ENCODE results near the gene SRRM3. TPM values are rescaled to one million over a fixed set of nuclear protein-coding genes. Genes with fewer than 3 reads are reported as not detected.
"Not testable (repeated sequence)": the region's sequence is repeated elsewhere in the genome, so short reads cannot be mapped to it uniquely, and the experiment has no call there.

SRRM3 gene
- polyA plus RNA-seq, 2 donors, result 10.4 to 23.6 TPM

- Histone ChIP-seq H3K9me3 (ENCODE audit: control insufficient read depth in 2 of 2, insufficient read depth in 1 of 2, low read depth in 1 of 2, low read length in 1 of 2) (peaks cover 0 to 2% of the 10 kb centered on the region in 2 donors), H3K27ac (ENCODE audit: low read depth in 2 of 2, low read length in 1 of 2) (no peak overlapping the region), H3K4me1 (ENCODE audit: control insufficient read depth in 2 of 2, insufficient read depth in 2 of 2, low read length in 1 of 2) (peaks cover 0 to 3% of the 10 kb centered on the region in 2 donors), H3K27me3 (ENCODE audit: control insufficient read depth in 1 of 2, insufficient read depth in 2 of 2, low read length in 2 of 2) (peaks cover 2% of the 10 kb centered on the region in 2 donors), H3K4me3 (ENCODE audit: low read depth in 1 of 2, low read length in 2 of 2) (no peak overlapping the region), H3K36me3 (ENCODE audit: control insufficient read depth in 2 of 2, insufficient read depth in 2 of 2, low read length in 1 of 2) (no peaks in the 10 kb centered on the region)
- 37 to 39% methylated on average over 11 of the region's 11 CpGs for WGBS, 2 donors
These were observed 23.0 kb downstream of the SRRM3 start for GRCh38 chr7:76224695-76225094.

- peaks cover 2% of the 10 kb centered on the region in 2 donors for H3K27me3 ChIP-seq (ENCODE audit: control insufficient read depth in 1 of 2, insufficient read depth in 2 of 2, low read length in 2 of 2)
- H3K4me1 ChIP-seq (ENCODE audit: control insufficient read depth in 2 of 2, insufficient read depth in 2 of 2, low read length in 1 of 2), result peaks cover 0 to 2% of the 10 kb centered on the region in 2 donors
- no peak overlapping the region for H3K27ac ChIP-seq (ENCODE audit: low read depth in 2 of 2, low read length in 1 of 2)
- peaks cover 0 to 2% of the 10 kb centered on the region in 2 donors for H3K9me3 ChIP-seq (ENCODE audit: control insufficient read depth in 2 of 2, insufficient read depth in 1 of 2, low read depth in 1 of 2, low read length in 1 of 2)
- WGBS, 2 donors, result 12 to 13% methylated on average over 11 of the region's 11 CpGs
- H3K4me3 ChIP-seq (ENCODE audit: low read depth in 1 of 2, low read length in 2 of 2), result no peak overlapping the region
- no peaks in the 10 kb centered on the region for H3K36me3 ChIP-seq (ENCODE audit: control insufficient read depth in 2 of 2, insufficient read depth in 2 of 2, low read length in 1 of 2)
These were observed 23.7 kb downstream of the SRRM3 start for GRCh38 chr7:76225379-76225778.

GRCh38 chr7:76225951-76226350 lies 24.3 kb downstream of the SRRM3 start:
- Histone ChIP-seq H3K27me3 (ENCODE audit: control insufficient read depth in 1 of 2, insufficient read depth in 2 of 2, low read length in 2 of 2) (peaks cover 2% of the 10 kb centered on the region in 2 donors), H3K36me3 (ENCODE audit: control insufficient read depth in 2 of 2, insufficient read depth in 2 of 2, low read length in 1 of 2) (no peaks in the 10 kb centered on the region), H3K4me3 (ENCODE audit: low read depth in 1 of 2, low read length in 2 of 2) (no peak overlapping the region), H3K27ac (ENCODE audit: low read depth in 2 of 2, low read length in 1 of 2) (no peak overlapping the region), H3K9me3 (ENCODE audit: control insufficient read depth in 2 of 2, insufficient read depth in 1 of 2, low read depth in 1 of 2, low read length in 1 of 2) (peaks cover 0 to 2% of the 10 kb centered on the region in 2 donors), H3K4me1 (ENCODE audit: control insufficient read depth in 2 of 2, insufficient read depth in 2 of 2, low read length in 1 of 2) (no peaks in the 10 kb centered on the region)
- WGBS, 2 donors, result 61 to 72% methylated on average over 2 of the region's 2 CpGs

DNA sequence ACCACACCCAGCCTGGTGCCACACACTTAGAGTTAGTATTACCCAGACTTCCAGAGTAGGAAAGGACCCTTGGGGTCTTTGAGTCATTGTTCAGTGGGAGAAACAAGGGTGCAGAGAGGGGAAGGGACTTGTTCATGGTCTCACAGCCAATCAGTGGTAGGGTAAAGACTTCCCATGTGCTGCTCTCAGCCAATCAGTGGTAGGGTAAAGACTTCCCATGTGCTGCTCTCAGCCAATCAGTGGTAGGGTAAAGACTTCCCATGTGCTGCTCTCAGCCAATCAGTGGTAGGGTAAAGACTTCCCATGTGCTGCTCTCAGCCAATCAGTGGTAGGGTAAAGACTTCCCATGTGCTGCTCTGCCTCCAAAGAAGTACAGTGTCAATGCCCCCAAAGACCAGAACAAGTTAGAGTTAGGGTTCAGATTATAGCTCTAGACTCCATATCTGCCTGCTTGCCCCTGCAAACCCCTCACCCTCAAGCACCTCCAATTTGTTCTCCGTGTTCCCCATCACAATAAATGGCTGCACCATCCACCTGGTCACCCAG lies 25.3 kb downstream of the SRRM3 start:
- WGBS, 2 donors, result 69 to 100% methylated on average over 1 of the region's 1 CpG
- not testable (repeated sequence) for H3K27ac ChIP-seq (ENCODE audit: low read depth in 2 of 2, low read length in 1 of 2)

DNA sequence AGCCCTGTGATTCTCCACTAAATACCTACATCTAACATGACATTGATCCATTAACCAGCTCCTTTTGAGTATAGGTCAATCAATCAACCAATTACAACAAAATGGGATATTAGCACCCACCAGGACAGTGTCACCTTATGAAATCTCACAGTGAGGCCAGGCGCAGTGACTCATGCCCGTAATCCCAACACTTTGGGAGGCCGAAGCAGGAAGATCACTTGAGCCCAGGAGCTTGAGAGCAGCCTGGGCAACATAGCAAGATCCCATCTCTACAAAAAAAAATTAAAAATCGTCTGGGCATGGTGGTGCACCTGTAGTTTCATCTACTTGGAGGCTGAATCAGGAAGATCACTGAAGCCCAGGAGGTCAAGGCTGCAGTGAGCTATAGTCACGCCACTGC lies 28.5 kb downstream of the SRRM3 start:
- H3K4me3 ChIP-seq (ENCODE audit: low read depth in 1 of 2, low read length in 2 of 2), result no peak overlapping the region
- no peak overlapping the region for H3K27ac ChIP-seq (ENCODE audit: low read depth in 2 of 2, low read length in 1 of 2)
- peaks cover 2% of the 10 kb centered on the region in 2 donors for H3K27me3 ChIP-seq (ENCODE audit: control insufficient read depth in 1 of 2, insufficient read depth in 2 of 2, low read length in 2 of 2)
- peaks cover 0 to 2% of the 10 kb centered on the region in 2 donors for H3K9me3 ChIP-seq (ENCODE audit: control insufficient read depth in 2 of 2, insufficient read depth in 1 of 2, low read depth in 1 of 2, low read length in 1 of 2)
- no peaks in the 10 kb centered on the region for H3K36me3 ChIP-seq (ENCODE audit: control insufficient read depth in 2 of 2, insufficient read depth in 2 of 2, low read length in 1 of 2)
- 70 to 80% methylated on average over 5 of the region's 5 CpGs for WGBS, 2 donors
- H3K4me1 ChIP-seq (ENCODE audit: control insufficient read depth in 2 of 2, insufficient read depth in 2 of 2, low read length in 1 of 2), result peaks cover 4% of the 10 kb centered on the region in 2 donors

More for the DNA sequence above, 25.3 kb downstream of the SRRM3 start:
- not testable (repeated sequence) for H3K36me3 ChIP-seq (ENCODE audit: control insufficient read depth in 2 of 2, insufficient read depth in 2 of 2, low read length in 1 of 2); H3K27me3 ChIP-seq (ENCODE audit: control insufficient read depth in 1 of 2, insufficient read depth in 2 of 2, low read length in 2 of 2); H3K4me3 ChIP-seq (ENCODE audit: low read depth in 1 of 2, low read length in 2 of 2); H3K9me3 ChIP-seq (ENCODE audit: control insufficient read depth in 2 of 2, insufficient read depth in 1 of 2, low read depth in 1 of 2, low read length in 1 of 2); H3K4me1 ChIP-seq (ENCODE audit: control insufficient read depth in 2 of 2, insufficient read depth in 2 of 2, low read length in 1 of 2)

- H3K4me3 ChIP-seq (ENCODE audit: low read depth in 1 of 2, low read length in 2 of 2), result no peak overlapping the region
- peaks cover 0 to under 1% of the 10 kb centered on the region in 2 donors for H3K27me3 ChIP-seq (ENCODE audit: control insufficient read depth in 1 of 2, insufficient read depth in 2 of 2, low read length in 2 of 2)
- H3K27ac ChIP-seq (ENCODE audit: low read depth in 2 of 2, low read length in 1 of 2), result no peak overlapping the region
- peaks cover 4% of the 10 kb centered on the region in 2 donors for H3K4me1 ChIP-seq (ENCODE audit: control insufficient read depth in 2 of 2, insufficient read depth in 2 of 2, low read length in 1 of 2)
- WGBS, 2 donors, result 55 to 58% methylated on average over 6 of the region's 6 CpGs
- H3K36me3 ChIP-seq (ENCODE audit: control insufficient read depth in 2 of 2, insufficient read depth in 2 of 2, low read length in 1 of 2), result no peaks in the 10 kb centered on the region
- H3K9me3 ChIP-seq (ENCODE audit: control insufficient read depth in 2 of 2, insufficient read depth in 1 of 2, low read depth in 1 of 2, low read length in 1 of 2), result peaks cover 0 to 2% of the 10 kb centered on the region in 2 donors
These were observed 29.4 kb downstream of the SRRM3 start for GRCh38 chr7:76231071-76231470.

DNA sequence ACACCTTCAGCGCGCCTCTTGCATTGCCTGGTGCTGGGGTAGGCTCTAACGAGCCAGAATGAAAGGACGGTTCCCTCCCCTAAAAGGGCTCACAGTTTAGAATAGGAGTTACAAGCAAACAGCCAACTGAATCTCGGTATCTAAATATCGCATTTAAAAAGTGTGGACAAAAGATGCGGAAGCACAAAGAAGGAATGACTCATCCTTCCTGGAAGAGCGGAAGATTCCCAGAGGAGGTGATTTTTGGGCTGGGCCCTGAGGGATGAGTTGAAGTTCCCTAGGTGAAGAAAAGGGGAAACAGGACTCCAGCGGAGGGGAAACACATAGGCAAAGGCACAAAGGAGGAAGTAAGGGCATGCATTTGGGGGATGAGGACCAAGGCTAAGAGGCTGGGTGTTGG lies 29.9 kb downstream of the SRRM3 start:
- Histone ChIP-seq H3K27ac (ENCODE audit: low read depth in 2 of 2, low read length in 1 of 2) (no peak overlapping the region), H3K4me3 (ENCODE audit: low read depth in 1 of 2, low read length in 2 of 2) (no peak overlapping the region), H3K36me3 (ENCODE audit: control insufficient read depth in 2 of 2, insufficient read depth in 2 of 2, low read length in 1 of 2) (no peaks in the 10 kb centered on the region), H3K27me3 (ENCODE audit: control insufficient read depth in 1 of 2, insufficient read depth in 2 of 2, low read length in 2 of 2) (no peaks in the 10 kb centered on the region), H3K9me3 (ENCODE audit: control insufficient read depth in 2 of 2, insufficient read depth in 1 of 2, low read depth in 1 of 2, low read length in 1 of 2) (peaks cover 0 to 2% of the 10 kb centered on the region in 2 donors), H3K4me1 (ENCODE audit: control insufficient read depth in 2 of 2, insufficient read depth in 2 of 2, low read length in 1 of 2) (peaks cover 4% of the 10 kb centered on the region in 2 donors)
- 37% methylated on average over 9 of the region's 9 CpGs for WGBS, 2 donors

GRCh38 chr7:76232698-76233097 lies 31.0 kb downstream of the SRRM3 start:
- H3K27me3 ChIP-seq (ENCODE audit: control insufficient read depth in 1 of 2, insufficient read depth in 2 of 2, low read length in 2 of 2), result no peaks in the 10 kb centered on the region
- H3K4me1 ChIP-seq (ENCODE audit: control insufficient read depth in 2 of 2, insufficient read depth in 2 of 2, low read length in 1 of 2), result peaks cover 4% of the 10 kb centered on the region in 2 donors
- no peaks in the 10 kb centered on the region for H3K36me3 ChIP-seq (ENCODE audit: control insufficient read depth in 2 of 2, insufficient read depth in 2 of 2, low read length in 1 of 2)
- WGBS, 2 donors, result 70 to 72% methylated on average over 10 of the region's 10 CpGs
- no peak overlapping the region for H3K4me3 ChIP-seq (ENCODE audit: low read depth in 1 of 2, low read length in 2 of 2)
- peaks cover 0 to 3% of the 10 kb centered on the region in 2 donors for H3K9me3 ChIP-seq (ENCODE audit: control insufficient read depth in 2 of 2, insufficient read depth in 1 of 2, low read depth in 1 of 2, low read length in 1 of 2)
- no peak overlapping the region for H3K27ac ChIP-seq (ENCODE audit: low read depth in 2 of 2, low read length in 1 of 2)

GRCh38 chr7:76233538-76234281 lies 32.0 kb downstream of the SRRM3 start:
- peaks cover 4% of the 10 kb centered on the region in 2 donors for H3K4me1 ChIP-seq (ENCODE audit: control insufficient read depth in 2 of 2, insufficient read depth in 2 of 2, low read length in 1 of 2)
- no peak overlapping the region for H3K4me3 ChIP-seq (ENCODE audit: low read depth in 1 of 2, low read length in 2 of 2)
- H3K9me3 ChIP-seq (ENCODE audit: control insufficient read depth in 2 of 2, insufficient read depth in 1 of 2, low read depth in 1 of 2, low read length in 1 of 2), result peaks cover 0 to 3% of the 10 kb centered on the region in 2 donors
- WGBS, 2 donors, result 74 to 82% methylated on average over 5 of the region's 5 CpGs
- no peaks in the 10 kb centered on the region for H3K36me3 ChIP-seq (ENCODE audit: control insufficient read depth in 2 of 2, insufficient read depth in 2 of 2, low read length in 1 of 2)
- no peak overlapping the region for H3K27ac ChIP-seq (ENCODE audit: low read depth in 2 of 2, low read length in 1 of 2)
- no peaks in the 10 kb centered on the region for H3K27me3 ChIP-seq (ENCODE audit: control insufficient read depth in 1 of 2, insufficient read depth in 2 of 2, low read length in 2 of 2)

DNA sequence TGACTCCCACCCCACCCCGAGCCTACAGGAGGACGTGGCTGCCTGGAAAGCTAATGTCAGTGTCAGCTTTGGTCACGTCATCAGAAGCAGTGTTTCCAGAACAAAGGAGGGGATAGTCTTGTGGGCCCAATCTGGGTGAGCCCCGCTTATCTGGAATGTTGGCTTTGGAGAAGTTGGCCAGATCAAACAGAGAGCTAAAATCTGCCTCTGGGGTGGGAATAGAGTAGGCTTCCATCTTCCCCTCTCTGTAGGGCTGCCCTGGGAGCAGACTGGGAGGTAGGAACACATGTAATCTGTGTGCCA lies 32.5 kb downstream of the SRRM3 start:
- Histone ChIP-seq H3K9me3 (ENCODE audit: control insufficient read depth in 2 of 2, insufficient read depth in 1 of 2, low read depth in 1 of 2, low read length in 1 of 2) (peaks cover 0 to 3% of the 10 kb centered on the region in 2 donors), H3K27ac (ENCODE audit: low read depth in 2 of 2, low read length in 1 of 2) (no peak overlapping the region), H3K27me3 (ENCODE audit: control insufficient read depth in 1 of 2, insufficient read depth in 2 of 2, low read length in 2 of 2) (no peaks in the 10 kb centered on the region), H3K36me3 (ENCODE audit: control insufficient read depth in 2 of 2, insufficient read depth in 2 of 2, low read length in 1 of 2) (no peaks in the 10 kb centered on the region), H3K4me3 (ENCODE audit: low read depth in 1 of 2, low read length in 2 of 2) (no peak overlapping the region), H3K4me1 (ENCODE audit: control insufficient read depth in 2 of 2, insufficient read depth in 2 of 2, low read length in 1 of 2) (peaks cover 4% of the 10 kb centered on the region in 2 donors)
- 63 to 69% methylated on average over 4 of the region's 4 CpGs for WGBS, 2 donors
